Activated naive CD4-positive, alpha-beta T cell treated with anti-CD3 and anti-CD28 coated beads, Interleukin-2, amount 50 U/mL, for 24 hours (primary cell): ENCODE data around the gene KRTAP1-5.
"Not testable (repeated sequence)": the region's sequence is repeated elsewhere in the genome, so short reads cannot be mapped to it uniquely, and the experiment has no call there.

Source experiments
- H3K27ac Mint-ChIP-seq: one replicate; pipeline ENCODE4 v1.8.0; 2021; ENCODE audit warnings: mild to moderate bottlenecking, mixed read lengths
- H3K27me3 Mint-ChIP-seq: one replicate; pipeline ENCODE4 v1.8.0; 2021; ENCODE audit warnings: mixed read lengths
- H3K36me3 Mint-ChIP-seq: one replicate; pipeline ENCODE4 v1.8.0; 2021; ENCODE audit warnings: mixed read lengths
- H3K4me1 Mint-ChIP-seq: one replicate; pipeline ENCODE4 v1.8.0; 2021; ENCODE audit warnings: mixed read lengths
- H3K4me3 Mint-ChIP-seq: one replicate; pipeline ENCODE4 v1.8.0; 2021; ENCODE audit warnings: mild to moderate bottlenecking, mixed read lengths
- H3K9me3 Mint-ChIP-seq: one replicate; pipeline ENCODE4 v1.8.0; 2021; ENCODE audit warnings: mixed read lengths

KRTAP1-5 gene, protein sequence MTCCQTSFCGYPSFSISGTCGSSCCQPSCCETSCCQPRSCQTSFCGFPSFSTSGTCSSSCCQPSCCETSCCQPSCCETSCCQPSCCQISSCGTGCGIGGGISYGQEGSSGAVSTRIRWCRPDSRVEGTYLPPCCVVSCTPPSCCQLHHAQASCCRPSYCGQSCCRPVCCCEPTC

GRCh38 chr17:41026715-41027471, at the start of gene KRTAP1-5:
Gene KRTAP1-5, minus strand, starts transcription at chr17:41027208. Its CDS starts 53 bp downstream, at chr17:41027155.
- H3K4me3 Mint-ChIP-seq, result no peak within 1 kb of the TSS
- H3K4me1 Mint-ChIP-seq, result no peaks in the 10 kb centered on the region
- no peaks in the 10 kb centered on the region for H3K9me3 Mint-ChIP-seq
- no peaks in the 10 kb centered on the region for H3K36me3 Mint-ChIP-seq
- no peak within 1 kb of the TSS for H3K27ac Mint-ChIP-seq
- H3K27me3 Mint-ChIP-seq, result peaks cover 12% of the 10 kb centered on the region

DNA sequence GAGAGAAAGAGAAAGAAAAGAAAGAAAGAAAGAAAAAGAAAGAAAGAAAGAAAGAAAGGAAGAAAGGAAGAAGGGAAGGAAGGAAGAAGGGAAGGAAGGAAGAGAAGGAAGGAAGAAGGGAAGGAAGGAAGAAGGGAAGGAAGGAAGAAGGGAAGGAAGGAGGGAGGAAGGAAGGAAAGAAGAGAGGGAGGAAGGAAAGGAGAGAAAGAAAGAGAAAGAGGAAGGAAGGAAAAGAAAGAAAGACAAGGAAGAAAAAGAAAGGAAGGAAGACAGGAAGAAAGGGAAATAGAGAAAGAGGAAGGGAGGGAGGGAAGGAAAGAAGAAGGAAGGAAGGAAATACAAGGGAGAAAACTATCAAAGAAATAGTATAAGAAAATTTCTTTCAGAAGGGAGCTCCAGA, 49.8 kb upstream of the KRTAP1-5 start:
- peaks cover 11% of the 10 kb centered on the region for H3K27me3 Mint-ChIP-seq
- no peaks in the 10 kb centered on the region for H3K9me3 Mint-ChIP-seq
- no peak overlapping the region for H3K4me3 Mint-ChIP-seq
- H3K36me3 Mint-ChIP-seq, result peaks cover 3% of the 10 kb centered on the region
- no peaks in the 10 kb centered on the region for H3K4me1 Mint-ChIP-seq
- H3K27ac Mint-ChIP-seq, result no peak overlapping the region

- Mint-ChIP-seq H3K9me3 (no peaks in the 10 kb centered on the region), H3K4me1 (no peaks in the 10 kb centered on the region), H3K4me3 (no peak overlapping the region), H3K27me3 (peaks cover 11% of the 10 kb centered on the region), H3K27ac (no peak overlapping the region), H3K36me3 (peaks cover 3% of the 10 kb centered on the region)
These were observed 46.7 kb upstream of the KRTAP1-5 start for GRCh38 chr17:41073676-41074075.

- Mint-ChIP-seq H3K4me3 (no peak overlapping the region), H3K27me3 (peaks cover 10% of the 10 kb centered on the region), H3K27ac (no peak overlapping the region), H3K36me3 (peaks cover 3% of the 10 kb centered on the region), H3K9me3 (no peaks in the 10 kb centered on the region), H3K4me1 (no peaks in the 10 kb centered on the region)
These were observed 44.8 kb upstream of the KRTAP1-5 start for GRCh38 chr17:41071606-41072360.

GRCh38 chr17:41069031-41069430, 42.0 kb upstream of the KRTAP1-5 start:
- H3K9me3 Mint-ChIP-seq, result no peaks in the 10 kb centered on the region
- no peak overlapping the region for H3K4me3 Mint-ChIP-seq
- no peaks in the 10 kb centered on the region for H3K36me3 Mint-ChIP-seq
- H3K4me1 Mint-ChIP-seq, result no peaks in the 10 kb centered on the region
- H3K27me3 Mint-ChIP-seq, result no peaks in the 10 kb centered on the region
- no peak overlapping the region for H3K27ac Mint-ChIP-seq

DNA sequence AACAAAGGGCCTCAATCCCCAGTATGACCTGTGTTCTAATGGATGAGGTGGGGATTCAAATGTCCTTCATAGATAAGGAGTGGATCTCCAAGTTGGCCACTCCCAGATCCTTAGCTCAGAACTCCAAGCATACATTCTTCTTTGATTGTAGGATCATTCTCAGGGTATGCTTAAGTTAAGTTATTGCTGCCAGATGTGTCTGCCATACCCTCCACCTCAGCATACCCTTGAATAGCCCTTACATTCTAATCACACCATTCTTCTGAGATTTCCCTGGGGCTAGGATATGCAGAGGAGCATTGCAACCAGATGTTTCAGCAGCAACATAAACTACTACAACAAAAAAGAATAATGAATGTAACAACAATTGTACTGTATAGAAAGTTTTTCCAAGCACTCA, 40.3 kb upstream of the KRTAP1-5 start:
- Mint-ChIP-seq H3K9me3 (no peaks in the 10 kb centered on the region), H3K36me3 (no peaks in the 10 kb centered on the region), H3K27me3 (no peaks in the 10 kb centered on the region), H3K4me3 (no peak overlapping the region), H3K4me1 (no peaks in the 10 kb centered on the region), H3K27ac (no peak overlapping the region)

- Mint-ChIP-seq H3K36me3 (no peaks in the 10 kb centered on the region), H3K27me3 (peaks cover 2% of the 10 kb centered on the region), H3K4me3 (no peak within 1 kb of the TSS), H3K27ac (no peak within 1 kb of the TSS), H3K4me1 (no peaks in the 10 kb centered on the region), H3K9me3 (no peaks in the 10 kb centered on the region)
These were observed 39.0 kb upstream of the KRTAP1-5 start, which contains the start of gene KRTAP2-4 for GRCh38 chr17:41065829-41066624. Gene KRTAP2-4, minus strand, starts transcription at chr17:41065879. Its CDS starts 34 bp downstream, at chr17:41065845.

DNA sequence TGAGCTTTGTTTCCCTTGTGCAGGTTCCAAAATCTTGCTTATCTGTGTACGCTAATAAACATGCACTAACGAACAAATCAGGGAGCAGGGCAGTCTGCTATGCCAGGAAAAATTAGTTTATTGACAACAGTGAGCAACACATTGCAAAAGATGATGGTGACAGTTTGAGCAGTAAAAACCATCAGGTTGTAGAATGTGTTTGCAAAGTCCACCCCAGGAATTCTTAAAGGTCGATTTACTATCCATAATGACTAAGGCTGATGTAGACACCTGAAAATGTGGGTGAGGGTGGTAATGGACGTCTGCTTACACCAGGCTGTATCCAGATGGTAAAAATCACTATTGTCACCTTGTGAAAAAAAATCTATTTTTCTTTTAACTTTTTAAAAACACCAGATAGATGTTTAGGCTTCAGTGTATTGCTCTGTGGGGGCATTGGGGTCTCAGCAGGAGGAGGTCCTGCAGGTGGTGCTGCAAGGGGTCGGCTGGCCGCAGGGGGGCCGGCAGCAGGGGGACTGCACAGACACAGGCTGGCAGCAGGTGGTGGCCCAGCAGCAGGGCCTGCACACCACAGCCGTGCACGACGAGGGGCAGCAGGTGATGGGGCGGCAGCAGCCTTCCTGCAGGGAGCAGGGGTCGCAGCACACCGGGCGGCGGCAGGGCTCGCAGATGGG, 38.1 kb upstream of the KRTAP1-5 start:
- H3K4me3 Mint-ChIP-seq, H3K9me3 Mint-ChIP-seq, H3K27ac Mint-ChIP-seq, H3K27me3 Mint-ChIP-seq, H3K4me1 Mint-ChIP-seq, H3K36me3 Mint-ChIP-seq: not testable (repeated sequence)

DNA sequence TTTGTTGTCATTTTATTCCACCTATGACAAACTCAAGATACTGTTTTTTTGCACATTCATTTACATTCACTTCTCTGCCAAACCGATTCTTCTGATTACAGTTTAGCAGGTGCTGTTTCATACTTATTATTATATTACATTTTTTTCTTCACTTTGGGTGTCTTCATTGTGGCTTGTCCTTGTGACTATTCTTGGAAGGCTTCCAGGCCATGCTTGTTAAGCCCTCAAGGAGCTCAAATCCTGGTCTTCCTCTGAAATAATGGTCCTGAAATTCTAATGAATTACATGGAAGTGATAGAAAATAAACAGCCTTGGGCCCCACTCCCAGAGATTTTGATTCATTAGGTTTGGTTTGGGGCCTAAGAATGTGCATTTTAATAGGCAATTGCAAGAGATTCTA, 37.3 kb upstream of the KRTAP1-5 start:
- Mint-ChIP-seq H3K27ac (no peak overlapping the region), H3K4me1 (no peaks in the 10 kb centered on the region), H3K36me3 (no peaks in the 10 kb centered on the region), H3K4me3 (no peak overlapping the region), H3K27me3 (peaks cover 11% of the 10 kb centered on the region), H3K9me3 (no peaks in the 10 kb centered on the region)

DNA sequence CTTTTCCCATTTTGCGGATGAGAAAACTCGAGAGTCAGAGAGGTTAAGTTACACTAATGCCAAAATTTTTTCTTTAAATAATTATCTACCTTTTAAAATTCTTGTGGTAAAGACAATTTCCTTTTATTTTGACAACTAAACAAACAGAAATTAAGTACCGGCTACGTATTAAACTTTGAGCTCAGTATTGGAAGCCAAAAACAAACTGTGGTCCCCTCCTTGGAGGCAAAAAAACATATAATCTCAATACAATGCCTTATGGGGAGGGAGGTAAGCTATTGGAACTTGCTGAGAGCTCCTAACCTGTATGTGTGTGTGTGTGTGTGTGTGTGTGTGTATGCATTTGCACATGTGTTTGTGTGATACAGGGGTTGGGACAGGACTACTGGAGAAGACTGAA, 36.4 kb upstream of the KRTAP1-5 start:
- Mint-ChIP-seq H3K4me1 (no peaks in the 10 kb centered on the region), H3K4me3 (no peak overlapping the region), H3K9me3 (no peaks in the 10 kb centered on the region), H3K27ac (peak overlapping the region; percentile 0), H3K27me3 (peaks cover 16% of the 10 kb centered on the region), H3K36me3 (no peaks in the 10 kb centered on the region)

DNA sequence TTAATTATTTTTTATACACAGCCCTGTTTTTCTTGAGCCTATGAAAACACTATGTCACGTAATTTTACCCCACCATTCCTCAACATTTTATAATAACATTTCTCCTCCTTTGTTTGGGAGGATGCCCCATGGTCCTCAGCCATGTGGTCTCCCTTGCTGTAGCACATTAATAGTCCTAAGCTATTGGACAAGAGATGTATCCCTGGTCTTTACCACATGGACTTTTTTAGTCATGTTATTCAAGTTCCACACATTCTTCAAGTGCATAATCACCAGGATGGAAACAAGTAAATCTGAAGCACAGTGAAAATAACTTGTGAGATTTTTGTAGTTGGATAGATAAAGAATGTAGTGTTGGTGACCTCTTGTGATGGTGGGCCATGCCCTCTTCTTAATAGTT, 35.0 kb upstream of the KRTAP1-5 start:
- H3K27me3 Mint-ChIP-seq, result peaks cover 20% of the 10 kb centered on the region

GRCh38 chr17:41060052-41060604, 33.1 kb upstream of the KRTAP1-5 start, which contains the start of gene KRTAP2-3:
Gene KRTAP2-3, minus strand, starts transcription at chr17:41060114. Its CDS starts 64 bp downstream, at chr17:41060050.
- H3K27me3 Mint-ChIP-seq, result peaks cover 25% of the 10 kb centered on the region
- no peaks in the 10 kb centered on the region for H3K4me1 Mint-ChIP-seq
- no peak within 1 kb of the TSS for H3K4me3 Mint-ChIP-seq
- no peak within 1 kb of the TSS for H3K27ac Mint-ChIP-seq
- no peaks in the 10 kb centered on the region for H3K9me3 Mint-ChIP-seq
- no peaks in the 10 kb centered on the region for H3K36me3 Mint-ChIP-seq

More for the DNA sequence above, 35.0 kb upstream of the KRTAP1-5 start:
- no peak overlapping the region for H3K4me3 Mint-ChIP-seq
- no peaks in the 10 kb centered on the region for H3K9me3 Mint-ChIP-seq
- H3K36me3 Mint-ChIP-seq, result no peaks in the 10 kb centered on the region
- no peaks in the 10 kb centered on the region for H3K4me1 Mint-ChIP-seq
- H3K27ac Mint-ChIP-seq, result no peak overlapping the region

GRCh38 chr17:41059276-41060051, 32.5 kb upstream of the KRTAP1-5 start:
- H3K27me3 Mint-ChIP-seq, result peaks cover 26% of the 10 kb centered on the region
- not testable (repeated sequence) for H3K27ac Mint-ChIP-seq, H3K36me3 Mint-ChIP-seq, H3K4me3 Mint-ChIP-seq, H3K4me1 Mint-ChIP-seq, H3K9me3 Mint-ChIP-seq

DNA sequence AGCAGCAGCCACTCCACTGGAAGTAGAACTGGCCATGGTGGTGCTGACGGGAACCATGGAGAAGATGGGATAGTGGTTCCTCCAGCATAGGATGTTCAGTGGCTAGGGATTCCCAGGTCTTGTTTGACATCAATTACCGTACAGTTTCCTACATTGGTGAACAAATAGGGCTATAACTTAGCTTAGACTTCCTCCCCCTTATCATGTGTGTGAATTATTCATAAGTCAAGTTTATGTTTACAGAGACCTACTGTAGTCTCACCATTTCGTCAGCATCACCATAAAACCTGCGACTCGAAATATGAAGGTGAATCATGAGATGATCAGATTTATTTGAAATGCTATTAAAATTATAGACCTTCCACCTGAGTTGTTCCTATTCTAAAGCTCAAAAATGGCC, 31.7 kb upstream of the KRTAP1-5 start:
- Mint-ChIP-seq H3K9me3 (no peaks in the 10 kb centered on the region), H3K36me3 (no peaks in the 10 kb centered on the region), H3K27me3 (peaks cover 26% of the 10 kb centered on the region), H3K4me1 (no peaks in the 10 kb centered on the region), H3K4me3 (no peak overlapping the region), H3K27ac (no peak overlapping the region)
